NCI-H510A treated with DMSO at 0.1 percent for 48 hours (cell line): ENCODE results near the gene PRAMEF6.
"Not testable (repeated sequence)": the region's sequence is repeated elsewhere in the genome, so short reads cannot be mapped to it uniquely, and the experiment has no call there.

Experiments used
- DNase-seq: peaks from one replicate; lab custom pipeline; 2025; lab: John Stamatoyannopoulos, UW

PRAMEF6 gene

GRCh38 chr1:12947480-12947879 is at the start of gene PRAMEF6:
Gene PRAMEF6, minus strand, starts transcription at chr1:12947580. Its CDS starts 5,062 bp downstream, at chr1:12942518.
- DNase-seq: not testable (repeated sequence)

GRCh38 chr1:12924368-12924767 is 23.0 kb downstream of the PRAMEF6 start:
- DNase-seq: not testable (repeated sequence)

GRCh38 chr1:12921749-12922148 is 25.6 kb downstream of the PRAMEF6 start:
- DNase-seq: not testable (repeated sequence)

- DNase-seq: not testable (repeated sequence)
These were observed 31.1 kb downstream of the PRAMEF6 start, which contains the start of gene PRAMEF7 for GRCh38 chr1:12916310-12916709. Gene PRAMEF7, plus strand, starts transcription at chr1:12916610. Its CDS starts 1,083 bp downstream, at chr1:12917693.

- DNase-seq: not testable (repeated sequence)
These were observed 43.4 kb downstream of the PRAMEF6 start for GRCh38 chr1:12903793-12904572.

- DNase-seq: not testable (repeated sequence)
These were observed 48.2 kb downstream of the PRAMEF6 start for GRCh38 chr1:12899186-12899585.

- DNase-seq: not testable (repeated sequence)
These were observed 49.2 kb downstream of the PRAMEF6 start, which contains the start of gene PRAMEF10 for GRCh38 chr1:12898170-12898569. Gene PRAMEF10, minus strand, starts transcription at chr1:12898270. Its CDS starts 2,423 bp downstream, at chr1:12895847.
